K562 treated with DMSO at 1 percent for 4 hours (cell line): Measurements from ENCODE around the gene TMPRSS5. TPM values are rescaled to one million over a fixed set of nuclear protein-coding genes. Genes with fewer than 3 reads are reported as not detected.

Experiments
- total RNA-seq: library from RNA; unstranded; fragments of 300-600 nt; gene quantifications from 2 replicates; pipeline ENCODE4 v1.2.3, GENCODE V29; 2022; ENCODE audit not compliant: insufficient read depth

Gene TMPRSS5
- total RNA-seq: not detected in 2 replicates

DNA sequence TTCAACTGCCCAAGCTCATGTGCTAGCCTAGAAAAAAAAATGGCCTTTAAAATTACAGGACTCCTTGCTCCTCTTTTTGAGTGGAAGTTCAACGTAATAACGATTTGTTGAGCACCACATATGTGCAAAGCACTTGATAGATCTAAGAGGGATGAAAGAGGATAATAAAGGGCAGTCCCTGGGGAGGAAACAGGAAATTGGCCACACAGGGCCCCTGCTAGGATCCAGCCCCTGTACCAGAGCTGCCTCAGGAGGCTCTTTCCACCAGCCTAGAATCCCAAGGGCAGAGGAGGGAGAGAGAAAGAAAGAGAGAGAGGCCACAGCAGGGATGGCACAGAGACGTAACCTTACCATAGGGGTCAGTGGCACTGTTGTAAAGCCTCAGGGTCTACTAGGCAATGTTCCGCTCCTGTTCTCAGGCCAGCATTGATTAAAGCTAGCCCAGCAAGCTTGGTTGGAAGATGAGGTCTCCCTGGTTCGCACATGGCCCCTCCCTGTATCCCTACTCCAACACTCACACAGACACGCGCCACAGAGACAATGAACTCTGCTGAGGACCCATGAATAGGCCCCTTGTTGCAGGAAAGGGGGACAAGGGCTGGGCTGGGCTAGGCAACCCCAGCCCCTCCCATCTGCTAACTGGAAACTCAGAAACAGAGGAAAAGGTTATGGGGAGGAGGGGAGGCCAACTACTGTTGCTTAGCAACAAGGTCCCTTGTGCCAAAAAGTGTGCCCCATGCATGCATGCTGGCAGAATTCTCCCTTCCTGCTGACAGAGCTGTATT lies at the start of gene TMPRSS5:
TMPRSS5 (minus strand) TSS at position 438 of the 785 bp plus-strand sequence; CDS start at position 354, 84 bp downstream.

Other genes with a start within 250 kb of the TMPRSS5 start
- gene DRD2, start 230.9 kb downstream of the TMPRSS5 start, total RNA-seq: not detected in 2 replicates
- gene ZW10, start 67.4 kb upstream of the TMPRSS5 start, total RNA-seq: 11.6 and 15.7 TPM in 2 replicates
- gene CLDN25, start 73.5 kb upstream of the TMPRSS5 start, total RNA-seq: not detected in 2 replicates
- gene USP28, start 169.3 kb upstream of the TMPRSS5 start, total RNA-seq: 10.6 and 11.5 TPM in 2 replicates
- gene HTR3B, start 198.5 kb upstream of the TMPRSS5 start, total RNA-seq: not detected in 2 replicates